IPS-15b (cell line): ENCODE results near the gene GALNT16.
A peak's percentile ranks its signal among the peaks of the same experiment; 100 is the strongest.
"Not testable (repeated sequence)": the region's sequence is repeated elsewhere in the genome, so short reads cannot be mapped to it uniquely, and the experiment has no call there.

Experiments
- H3K27me3 ChIP-seq: one replicate; pipeline ENCODE4 v1.6.1; 2013; ENCODE audit warnings: low read length; ENCODE audit not compliant: control insufficient read depth, insufficient read depth
- H3K36me3 ChIP-seq: one replicate; pipeline ENCODE4 v1.6.1; 2013; ENCODE audit warnings: low read length; ENCODE audit not compliant: control insufficient read depth, insufficient read depth
- H3K4me1 ChIP-seq: one replicate; pipeline ENCODE4 v1.6.1; 2013; ENCODE audit warnings: mild to moderate bottlenecking, low read length; ENCODE audit not compliant: control insufficient read depth, insufficient read depth
- H3K4me3 ChIP-seq: one replicate; pipeline ENCODE4 v1.5.1; 2013; ENCODE audit warnings: low read depth, low read length
- H3K9ac ChIP-seq: one replicate; pipeline ENCODE4 v1.6.1; 2013; ENCODE audit warnings: low read depth, mild to moderate bottlenecking, low read length
- H3K9me3 ChIP-seq: one replicate; pipeline ENCODE4 v1.6.1; 2013; ENCODE audit warnings: mild to moderate bottlenecking, low read length; ENCODE audit not compliant: control insufficient read depth, insufficient read depth

The GALNT16 gene

DNA sequence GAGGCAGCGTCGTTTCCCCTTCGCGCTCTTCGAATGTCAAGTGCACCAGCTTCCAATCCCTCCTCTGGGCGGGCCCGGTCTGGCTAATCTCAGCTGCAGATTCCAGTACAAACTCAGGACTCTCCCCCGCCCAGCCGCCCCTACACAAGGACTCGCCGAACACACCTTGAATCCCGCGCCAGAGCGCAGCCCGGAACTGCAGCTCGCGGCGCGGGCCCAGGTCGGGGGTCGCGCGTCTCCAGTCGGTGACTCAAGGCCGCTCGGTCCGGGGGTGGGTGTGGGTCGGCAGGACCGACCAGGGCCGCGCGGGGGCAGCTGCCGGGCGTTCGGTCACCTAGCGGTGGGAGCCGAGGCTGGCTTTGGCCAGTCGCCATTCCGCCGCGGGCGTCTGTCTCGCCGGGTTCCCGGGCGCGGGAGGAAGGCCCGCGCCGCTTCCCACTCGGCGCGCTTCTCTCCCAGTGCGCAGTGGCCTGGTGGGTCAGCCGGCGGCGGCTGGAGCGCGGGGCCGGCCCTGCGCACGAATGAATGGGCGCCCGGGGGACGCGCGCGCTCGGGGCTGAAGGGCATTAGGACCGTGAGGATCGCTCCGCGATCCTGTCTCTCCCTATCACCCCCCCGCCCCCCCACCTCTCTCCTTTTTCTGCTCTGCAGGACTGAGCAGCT is at the start of gene GALNT16:
Gene GALNT16 (plus strand): TSS at position 632 of the 663 bp plus-strand sequence. CDS start 133 bp downstream, outside the sequence.
- Histone ChIP-seq H3K4me3 (peak within 1 kb of the TSS; percentile 72), H3K4me1 (peaks cover 9% of the 10 kb centered on the region), H3K36me3 (no peaks in the 10 kb centered on the region), H3K27me3 (peaks cover 44% of the 10 kb centered on the region), H3K9ac (peak within 1 kb of the TSS; percentile 37), H3K9me3 (no peaks in the 10 kb centered on the region)

- Histone ChIP-seq H3K4me3 (no peak overlapping the region), H3K27me3 (no peaks in the 10 kb centered on the region), H3K9ac (no peak overlapping the region), H3K4me1 (no peaks in the 10 kb centered on the region), H3K9me3 (no peaks in the 10 kb centered on the region), H3K36me3 (no peaks in the 10 kb centered on the region)
Observed at GRCh38 chr14:69214393-69214792, 45.6 kb upstream of the GALNT16 start.

- not testable (repeated sequence) for H3K4me1 ChIP-seq, H3K4me3 ChIP-seq, H3K9ac ChIP-seq, H3K36me3 ChIP-seq, H3K9me3 ChIP-seq, H3K27me3 ChIP-seq
Observed at GRCh38 chr14:69217663-69218062, 42.3 kb upstream of the GALNT16 start.

DNA sequence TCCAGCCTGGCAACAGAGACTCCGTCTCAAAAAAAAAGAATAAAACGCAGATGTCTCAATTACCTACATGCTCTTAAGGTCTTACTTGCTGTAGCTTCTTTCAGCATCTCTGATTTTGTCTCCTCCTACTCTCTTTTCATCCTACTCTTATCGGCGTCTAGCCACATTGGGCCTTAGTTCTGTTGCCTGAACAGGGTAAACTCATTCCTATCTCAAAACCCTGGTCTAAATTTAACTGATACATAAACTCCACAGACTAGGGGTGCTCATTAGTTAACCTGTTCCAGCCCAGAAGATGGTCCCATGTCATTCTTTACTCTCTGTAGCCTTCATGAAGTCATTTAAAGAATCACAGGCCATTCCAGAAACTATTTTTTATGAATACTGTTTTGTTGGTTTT is 35.0 kb upstream of the GALNT16 start:
- Histone ChIP-seq H3K9ac (no peak overlapping the region), H3K4me3 (no peak overlapping the region), H3K9me3 (no peaks in the 10 kb centered on the region), H3K36me3 (peaks cover 5% of the 10 kb centered on the region), H3K4me1 (peaks cover 5% of the 10 kb centered on the region), H3K27me3 (no peaks in the 10 kb centered on the region)

DNA sequence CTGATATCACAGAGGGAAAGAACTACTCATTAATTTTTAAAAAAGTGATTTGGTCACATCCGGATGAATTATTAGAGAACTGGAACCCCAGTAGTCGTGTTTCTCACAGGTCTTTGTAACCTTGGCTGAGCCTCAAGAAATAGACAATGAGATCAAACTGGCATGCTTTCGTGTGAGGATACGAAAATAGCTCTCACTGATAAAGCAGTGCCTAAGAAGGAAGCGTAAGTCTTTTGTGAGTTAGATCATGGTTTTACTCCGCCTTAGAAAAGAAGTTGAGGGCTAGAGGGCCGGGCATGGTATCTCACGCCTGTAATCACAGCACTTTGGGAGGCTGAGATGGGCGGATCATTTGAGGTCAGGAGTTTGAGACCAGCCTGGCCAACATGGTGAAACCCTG is 33.8 kb upstream of the GALNT16 start:
- Histone ChIP-seq H3K4me1 (peaks cover 5% of the 10 kb centered on the region), H3K27me3 (no peaks in the 10 kb centered on the region), H3K9ac (no peak overlapping the region), H3K36me3 (peaks cover 5% of the 10 kb centered on the region), H3K9me3 (no peaks in the 10 kb centered on the region), H3K4me3 (no peak overlapping the region)

- peaks cover 7% of the 10 kb centered on the region for H3K36me3 ChIP-seq
- no peaks in the 10 kb centered on the region for H3K9me3 ChIP-seq
- no peaks in the 10 kb centered on the region for H3K27me3 ChIP-seq
- H3K4me3 ChIP-seq, result no peak overlapping the region
- peaks cover 5% of the 10 kb centered on the region for H3K4me1 ChIP-seq
- H3K9ac ChIP-seq, result no peak overlapping the region
Observed at GRCh38 chr14:69226736-69227135, 33.2 kb upstream of the GALNT16 start.

DNA sequence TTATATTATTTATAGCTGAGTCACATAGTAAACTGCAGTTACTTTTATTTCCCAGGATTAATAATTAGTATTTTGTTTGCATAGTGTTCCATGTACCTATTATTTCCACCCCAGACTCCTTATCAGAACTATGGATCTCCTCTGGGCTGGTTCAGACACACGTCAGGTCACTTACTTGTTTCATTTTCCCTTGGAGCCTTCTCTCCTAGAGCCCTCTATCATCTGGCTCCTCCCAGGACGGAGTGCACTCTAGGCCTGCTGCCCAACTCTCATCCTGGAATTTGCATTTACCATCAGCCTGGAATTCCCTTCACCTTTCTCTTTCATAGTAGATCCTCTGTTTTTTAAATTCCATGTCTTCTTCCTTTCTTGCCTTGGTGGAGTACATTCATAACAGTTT is 28.5 kb upstream of the GALNT16 start:
- Histone ChIP-seq H3K36me3 (peaks cover 10% of the 10 kb centered on the region), H3K9me3 (no peaks in the 10 kb centered on the region), H3K4me3 (no peak overlapping the region), H3K9ac (no peak overlapping the region), H3K27me3 (no peaks in the 10 kb centered on the region), H3K4me1 (no peaks in the 10 kb centered on the region)

- Histone ChIP-seq H3K4me1 (no peaks in the 10 kb centered on the region), H3K4me3 (no peak overlapping the region), H3K36me3 (peaks cover 19% of the 10 kb centered on the region), H3K27me3 (no peaks in the 10 kb centered on the region), H3K9me3 (no peaks in the 10 kb centered on the region), H3K9ac (no peak overlapping the region)
Observed at GRCh38 chr14:69232388-69232787, 27.6 kb upstream of the GALNT16 start.

- Histone ChIP-seq H3K36me3 (peaks cover 25% of the 10 kb centered on the region), H3K9me3 (no peaks in the 10 kb centered on the region), H3K4me1 (no peaks in the 10 kb centered on the region), H3K9ac (no peak overlapping the region), H3K27me3 (no peaks in the 10 kb centered on the region), H3K4me3 (no peak overlapping the region)
Observed at GRCh38 chr14:69234106-69234505, 25.9 kb upstream of the GALNT16 start.

GRCh38 chr14:69235708-69236107 is 24.2 kb upstream of the GALNT16 start:
- no peak overlapping the region for H3K9ac ChIP-seq
- H3K36me3 ChIP-seq, result peaks cover 25% of the 10 kb centered on the region
- H3K27me3 ChIP-seq, result no peaks in the 10 kb centered on the region
- no peak overlapping the region for H3K4me3 ChIP-seq
- no peaks in the 10 kb centered on the region for H3K4me1 ChIP-seq
- no peaks in the 10 kb centered on the region for H3K9me3 ChIP-seq

DNA sequence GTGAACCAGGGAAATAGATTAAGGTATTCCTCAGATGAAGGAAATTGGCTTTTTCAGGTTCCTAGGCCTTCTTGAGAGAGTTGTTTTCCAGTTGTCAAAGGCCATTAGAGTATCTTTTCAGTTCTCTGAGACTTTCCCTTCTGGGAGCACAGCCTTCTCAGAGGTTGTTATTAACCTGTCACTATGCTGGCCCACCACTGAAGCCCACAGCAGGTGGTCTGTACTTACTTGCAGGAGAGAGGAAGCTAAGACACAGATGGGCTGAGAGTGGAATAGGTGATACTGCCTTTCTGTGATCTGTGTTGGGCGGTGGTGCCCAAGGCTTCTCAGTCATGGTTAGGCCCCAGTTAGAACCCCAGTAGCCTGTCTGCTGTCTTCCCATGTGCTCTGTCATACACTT is 22.8 kb upstream of the GALNT16 start:
- no peaks in the 10 kb centered on the region for H3K4me1 ChIP-seq
- H3K4me3 ChIP-seq, result no peak overlapping the region
- H3K36me3 ChIP-seq, result peaks cover 21% of the 10 kb centered on the region
- no peaks in the 10 kb centered on the region for H3K27me3 ChIP-seq
- no peaks in the 10 kb centered on the region for H3K9me3 ChIP-seq
- H3K9ac ChIP-seq, result no peak overlapping the region

GRCh38 chr14:69237584-69237983 is 22.4 kb upstream of the GALNT16 start:
- no peak overlapping the region for H3K9ac ChIP-seq
- no peaks in the 10 kb centered on the region for H3K9me3 ChIP-seq
- no peaks in the 10 kb centered on the region for H3K4me1 ChIP-seq
- no peak overlapping the region for H3K4me3 ChIP-seq
- peaks cover 19% of the 10 kb centered on the region for H3K36me3 ChIP-seq
- no peaks in the 10 kb centered on the region for H3K27me3 ChIP-seq
